ENCODE results near the gene THOP1.

The THOP1 gene

DNA sequence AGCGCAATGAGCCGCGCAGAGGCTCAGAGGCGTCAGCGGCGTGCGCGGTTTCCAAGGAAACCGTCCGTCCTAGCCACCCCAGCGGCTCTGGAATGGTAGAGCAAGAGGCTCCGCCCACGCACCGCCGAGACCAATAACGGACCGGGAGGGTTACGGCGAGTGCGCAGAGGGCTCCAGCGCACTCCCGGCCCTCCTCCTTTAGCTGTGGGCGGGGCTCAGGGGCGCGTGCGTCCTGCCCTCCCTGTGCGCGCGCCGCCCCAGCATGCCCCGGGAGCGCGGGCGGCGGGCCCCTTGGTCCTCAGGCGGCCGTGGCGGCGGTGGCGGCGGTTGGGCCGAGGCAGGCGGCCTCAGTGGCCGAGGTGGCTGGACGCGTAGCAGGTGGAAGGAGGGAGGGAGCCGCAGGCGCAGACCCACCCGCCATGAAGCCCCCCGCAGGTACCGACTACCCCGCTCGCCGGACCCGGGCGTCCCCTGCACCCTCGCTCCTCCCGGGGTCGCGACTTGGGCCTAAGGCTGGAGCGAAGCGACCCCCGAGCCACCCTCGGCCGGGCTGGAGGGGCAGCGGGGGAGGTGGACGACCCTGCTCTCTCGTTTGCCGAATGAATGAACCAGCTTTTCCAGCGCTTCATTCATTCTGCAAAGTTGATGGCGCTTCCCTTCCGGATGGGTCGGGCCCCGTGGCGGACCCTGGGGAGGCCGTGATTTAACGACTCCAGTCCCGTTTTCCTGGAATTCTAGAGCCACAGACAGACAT, at the start of gene THOP1:
TSS of gene THOP1 (plus strand) at position 260 of the 754 bp plus-strand sequence. CDS start at position 420, 160 bp downstream.
- peak; percentile 98 for DNase-seq

DNA sequence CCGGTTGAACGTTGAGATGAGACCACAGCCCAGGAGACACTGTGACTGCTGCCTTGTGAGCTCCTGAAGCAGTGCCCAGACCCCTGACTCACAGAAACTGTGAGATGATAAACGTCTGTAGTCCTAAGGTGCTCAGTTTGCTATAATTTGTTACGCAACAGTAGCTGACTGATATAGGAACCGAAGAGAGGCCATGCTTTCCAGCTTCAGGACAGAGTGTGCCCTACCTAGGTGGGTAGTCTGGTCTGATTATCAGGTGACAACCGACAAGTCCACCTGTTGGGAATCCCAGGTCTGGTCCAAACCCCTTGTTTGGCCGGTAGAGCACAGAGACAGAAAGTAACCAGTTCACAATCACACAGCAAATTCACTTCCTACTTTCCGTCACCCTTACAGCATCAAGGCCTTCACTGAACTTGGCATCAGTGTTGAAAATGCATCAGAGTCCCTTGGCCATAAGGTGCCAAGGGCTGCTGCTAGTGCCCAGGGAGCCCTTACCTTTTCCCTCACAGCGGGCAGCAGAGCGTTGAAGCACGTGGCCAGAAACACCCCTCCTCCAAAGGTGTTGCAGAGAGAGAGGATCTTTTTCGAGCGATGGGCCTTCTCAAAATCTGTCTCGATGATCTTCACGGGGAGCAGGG, 48.6 kb upstream of the THOP1 start:
- no peak for DNase-seq

- peak; percentile 95 for DNase-seq
Observed at GRCh38 chr19:2739602-2740313, 45.5 kb upstream of the THOP1 start, which contains the start of gene SLC39A3. Gene SLC39A3, minus strand, starts transcription at chr19:2740017. Its CDS starts 2,760 bp downstream, at chr19:2737257.

DNA sequence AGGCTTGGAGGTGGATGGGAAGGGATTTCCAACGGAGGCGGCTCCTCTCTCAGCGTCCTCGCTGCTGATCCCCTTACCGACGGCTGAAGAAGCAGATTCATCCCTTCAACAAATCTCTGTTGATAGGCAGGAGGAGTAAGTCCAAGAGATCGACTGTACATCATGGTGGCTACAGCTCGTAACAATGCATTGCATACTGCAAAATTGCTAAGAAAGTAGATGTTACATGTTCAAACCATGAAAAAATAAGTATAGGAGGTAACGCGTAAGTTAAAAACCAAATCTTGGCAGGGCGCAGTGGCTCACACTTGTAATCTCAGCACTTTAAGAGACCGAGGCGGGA, 45.0 kb upstream of the THOP1 start:
- DNase-seq, result no peak

GRCh38 chr19:2743099-2743498, 42.2 kb upstream of the THOP1 start:
- no peak for DNase-seq

DNA sequence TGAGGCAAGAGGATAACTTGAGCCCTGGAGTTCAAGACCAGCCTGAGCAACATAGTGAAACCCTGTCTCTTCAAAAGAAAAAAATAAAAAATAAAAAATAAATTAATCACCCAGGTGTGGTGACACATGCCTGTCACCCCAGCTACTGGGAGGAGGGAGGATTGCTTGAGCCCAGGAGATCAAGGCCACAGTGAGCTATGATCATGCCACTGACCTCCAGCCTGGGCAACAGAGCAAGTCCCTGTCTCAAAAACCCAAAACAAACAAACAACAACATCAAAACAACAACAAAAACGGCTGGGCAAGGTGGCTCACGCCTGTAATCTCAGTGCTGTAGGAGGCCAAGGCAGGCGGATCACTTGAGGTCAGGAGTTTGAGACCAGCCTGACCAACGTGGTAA, 41.2 kb upstream of the THOP1 start:
- no peak for DNase-seq

- no peak for DNase-seq
Observed at GRCh38 chr19:2747349-2747748, 38.0 kb upstream of the THOP1 start.

DNA sequence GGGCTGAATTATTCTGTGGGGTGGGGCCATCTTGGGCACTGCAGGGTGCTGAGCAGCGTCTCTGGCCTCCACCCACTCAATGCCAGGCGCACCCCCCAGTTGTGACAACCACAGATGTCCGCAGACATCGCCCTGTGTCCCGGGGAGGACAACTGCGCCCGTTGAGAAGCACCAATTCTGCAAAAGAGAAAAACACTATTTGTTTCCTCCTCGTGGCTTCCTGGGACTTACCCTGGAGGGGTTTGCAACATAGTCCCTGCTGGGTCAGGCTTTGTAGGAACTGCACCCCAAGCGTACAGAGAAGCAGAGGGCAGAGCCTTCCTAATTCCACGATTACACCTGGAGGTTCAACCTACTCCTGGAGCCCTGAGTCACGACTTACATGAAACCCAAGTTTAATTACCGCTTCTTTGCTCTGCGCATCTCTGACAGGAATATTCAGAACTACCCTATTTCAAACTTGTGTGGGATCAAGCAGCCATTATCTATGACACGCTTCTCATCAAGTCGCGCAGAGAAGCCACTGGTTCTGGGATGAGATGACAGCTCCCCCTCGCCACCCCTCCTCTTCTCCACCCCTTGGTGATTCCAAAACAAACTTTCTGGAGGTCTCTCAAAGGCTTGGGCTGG, 34.4 kb upstream of the THOP1 start:
- DNase-seq, result no peak

DNA sequence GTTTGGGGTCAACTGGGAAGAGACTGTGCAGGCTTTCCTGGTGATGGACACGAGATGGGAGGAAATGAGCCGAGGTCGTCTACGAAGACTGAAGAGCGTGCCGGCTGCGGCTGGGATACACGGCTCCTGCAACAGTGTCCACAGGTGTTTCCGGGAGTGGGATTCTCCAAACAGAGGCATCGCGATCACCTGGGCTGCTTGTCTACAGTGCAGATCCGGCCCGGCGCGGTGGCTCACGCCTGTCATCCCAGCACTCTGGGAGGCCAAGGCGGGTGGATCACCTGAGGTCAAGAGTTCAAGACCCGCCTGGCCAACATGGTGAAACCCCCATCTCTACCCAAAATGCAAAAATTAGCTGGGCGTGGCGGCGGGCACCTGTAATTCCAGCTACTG, 33.9 kb upstream of the THOP1 start:
- no peak for DNase-seq

- no peak for DNase-seq
Observed at GRCh38 chr19:2754659-2755447, 30.4 kb upstream of the THOP1 start.

- DNase-seq, result no peak
Observed at GRCh38 chr19:2755448-2755705, 29.9 kb upstream of the THOP1 start.

- DNase-seq, result no peak
Observed at GRCh38 chr19:2755811-2756210, 29.5 kb upstream of the THOP1 start.

- no peak for DNase-seq
Observed at GRCh38 chr19:2756477-2756876, 28.8 kb upstream of the THOP1 start.

DNA sequence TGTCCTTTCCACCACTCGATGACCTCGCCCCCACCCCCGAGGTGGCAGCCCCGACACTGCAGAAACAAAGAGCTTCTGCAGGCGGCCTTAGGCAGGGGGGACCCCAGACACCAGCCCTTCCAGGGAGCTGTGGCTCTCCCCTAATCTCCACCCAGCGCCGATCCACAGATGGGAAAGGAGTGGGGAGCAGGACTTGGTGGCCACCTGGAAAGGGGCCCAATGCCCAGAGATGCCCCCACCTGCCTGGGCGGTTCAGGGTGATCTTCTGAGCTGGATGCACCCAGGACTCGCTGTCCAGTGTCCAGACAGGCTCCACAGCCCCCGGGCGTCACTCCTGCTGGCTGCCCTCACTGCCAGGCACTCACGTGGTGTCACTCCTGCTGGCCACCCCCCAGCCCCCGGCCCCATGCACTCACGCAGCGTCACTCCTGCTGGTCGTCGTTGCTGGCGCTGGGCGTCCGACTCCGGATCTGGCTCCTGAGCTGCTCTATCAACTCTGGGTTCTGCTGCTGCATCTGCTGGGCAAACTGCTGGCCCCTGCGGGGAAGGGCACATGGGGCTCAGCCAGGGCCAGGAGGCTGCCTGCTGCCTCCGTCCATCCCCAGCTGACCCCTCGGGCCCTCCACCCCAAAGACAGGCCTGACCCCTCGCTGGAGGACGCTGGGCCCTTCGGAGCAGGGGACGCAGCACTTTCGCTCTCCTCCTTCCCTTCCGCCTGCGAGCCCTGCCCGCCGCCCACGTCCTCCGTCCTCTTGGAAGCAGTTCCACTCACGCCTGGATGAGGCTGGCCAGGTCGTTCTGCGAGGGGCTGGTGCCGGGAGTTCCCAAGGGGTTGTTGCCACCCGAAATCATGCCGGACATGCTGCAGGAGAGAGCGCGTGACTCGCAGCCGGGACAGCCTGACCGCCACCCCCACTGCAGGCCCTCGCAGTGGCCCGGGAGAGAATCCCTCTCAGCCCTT, 28.1 kb upstream of the THOP1 start:
- DNase-seq, result no peak

DNA sequence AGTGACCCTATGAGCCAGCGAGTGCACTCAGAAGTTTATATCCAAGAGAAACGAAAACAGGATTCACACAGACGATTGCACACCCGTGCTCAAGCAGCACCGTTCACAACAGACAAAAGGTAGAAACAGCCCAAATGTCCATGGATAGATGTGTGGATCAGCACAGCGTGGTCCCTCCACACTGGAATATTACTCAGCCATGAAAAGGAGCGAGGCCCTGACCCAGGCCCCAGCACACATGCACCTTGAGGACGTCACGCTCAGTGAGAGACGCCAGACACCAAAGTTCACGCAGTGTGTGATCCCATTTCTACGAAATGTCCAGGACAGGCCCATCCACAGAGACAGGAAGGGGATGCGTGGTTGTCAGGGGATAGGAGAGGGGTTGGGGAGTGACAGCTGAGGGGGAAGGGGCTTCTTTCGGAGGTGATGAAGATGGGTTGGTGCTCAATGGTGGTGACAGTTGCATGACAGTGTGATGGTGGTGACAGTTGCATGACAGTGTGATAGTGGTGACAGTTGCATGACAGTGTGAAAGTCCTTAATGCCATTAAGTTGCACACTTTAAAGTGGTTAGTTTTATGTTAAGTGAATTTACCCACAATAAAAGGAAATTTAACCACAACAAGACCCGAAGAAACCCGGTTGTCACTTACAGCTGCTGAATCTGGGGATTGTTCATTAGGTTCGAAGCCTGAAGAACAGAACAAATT, 26.5 kb upstream of the THOP1 start:
- no peak for DNase-seq

GRCh38 chr19:2759362-2759761, 25.9 kb upstream of the THOP1 start:
- no peak for DNase-seq

GRCh38 chr19:2759965-2760364, 25.3 kb upstream of the THOP1 start:
- no peak for DNase-seq

DNA sequence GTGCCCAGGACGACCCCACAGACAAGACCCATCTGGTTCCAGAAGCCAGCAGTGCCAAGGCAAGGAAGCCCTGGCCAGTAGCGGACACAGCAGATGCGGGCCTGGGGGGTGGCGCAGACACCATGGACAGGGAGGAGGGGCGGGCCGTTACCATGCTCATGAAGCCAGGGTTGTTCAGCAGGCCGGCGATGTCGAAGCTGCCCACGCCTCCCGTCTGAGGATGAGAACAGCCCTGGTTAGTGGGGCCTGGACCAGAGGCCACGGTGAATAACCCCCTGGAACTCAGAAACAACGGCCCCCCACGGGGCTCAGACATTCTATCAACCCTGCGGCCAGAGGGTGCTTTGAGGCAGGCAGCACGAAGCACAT, 24.0 kb upstream of the THOP1 start:
- DNase-seq, result no peak

DNA sequence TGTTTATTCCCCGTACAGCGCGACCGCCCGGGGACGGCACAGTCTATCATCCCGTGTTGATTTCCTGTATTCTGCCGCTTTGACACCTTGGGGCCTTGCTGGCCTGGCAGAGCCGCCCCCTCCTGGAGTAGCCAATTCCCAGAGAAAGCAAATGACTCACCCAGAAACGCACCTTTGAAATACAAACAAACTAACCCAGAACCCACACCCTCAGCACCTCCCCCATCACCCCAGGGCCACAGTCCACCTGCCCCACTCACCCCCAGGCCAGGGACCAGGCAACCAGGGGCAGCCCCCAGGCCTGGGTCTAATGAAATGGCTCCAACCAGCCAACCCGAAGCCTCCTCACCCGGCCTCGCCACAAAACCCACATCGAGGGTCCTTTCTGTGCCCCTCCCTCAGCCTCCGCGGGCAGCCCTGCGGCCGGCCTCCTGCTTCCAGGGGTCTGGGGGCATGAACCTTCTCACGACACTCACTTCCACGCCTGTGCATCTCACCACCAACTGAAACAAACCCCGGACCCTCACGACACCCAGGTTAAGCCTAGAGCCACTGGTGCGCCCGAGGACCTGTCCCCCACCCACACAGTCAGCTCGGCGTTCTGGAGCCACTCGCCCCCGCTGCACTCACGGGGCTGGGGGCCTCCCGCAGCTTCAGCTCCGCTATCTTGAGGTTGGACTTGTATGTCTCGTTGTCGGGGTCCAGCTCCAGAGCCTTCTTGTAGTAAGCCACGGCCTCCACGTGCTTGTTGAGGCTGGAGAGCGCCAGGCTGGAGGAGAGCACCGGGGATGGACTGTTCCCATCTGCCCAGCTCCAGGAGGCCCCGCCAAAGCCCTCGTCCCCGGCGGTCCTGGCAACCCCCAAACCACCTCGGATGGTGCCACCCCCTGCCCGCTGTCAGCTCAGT, 23.2 kb upstream of the THOP1 start:
- DNase-seq, result no peak

Data from NK-92 treated with Interleukin-12 subunit alpha and Interleukin-12 subunit beta, amount 100 ng/mL, for 24 hours (cell line).